Parathyroid adenoma (tissue), 2 donors: ENCODE data around the gene TMCC3.

Experiments used
- H2AFZ ChIP-seq: fragments of 300-600 bp; sonication (generic); one replicate; pipeline ENCODE4 v1.7.0; 2017; ENCODE audit warnings: antibody characterized with exemption, mild to moderate bottlenecking
- H3K27ac ChIP-seq: fragments of 300-600 bp; sonication (generic); one replicate; pipeline ENCODE4 v1.7.0; 2017
- H3K27me3 ChIP-seq: fragments of 300-600 bp; sonication (generic); one replicate; pipeline ENCODE4 v1.7.0; 2017; ENCODE audit warnings: low read length; ENCODE audit not compliant: control insufficient read depth, insufficient read depth
- H3K36me3 ChIP-seq: fragments of 300-600 bp; sonication (generic); one replicate; pipeline ENCODE4 v1.7.0; 2017; ENCODE audit warnings: low read length; ENCODE audit not compliant: control insufficient read depth, insufficient read depth
- H3K4me1 ChIP-seq: fragments of 300-600 bp; sonication (generic); one replicate; pipeline ENCODE4 v1.7.0; 2017; ENCODE audit warnings: control low read depth
- H3K4me2 ChIP-seq: fragments of 300-600 bp; sonication (generic); one replicate; pipeline ENCODE4 v1.7.0; 2017; ENCODE audit warnings: low read length
- H3K4me3 ChIP-seq: fragments of 300-600 bp; sonication (generic); one replicate; pipeline ENCODE4 v1.7.0; 2017; ENCODE audit warnings: low read depth, low read length
- H3K79me2 ChIP-seq: fragments of 300-600 bp; sonication (generic); one replicate; pipeline ENCODE4 v1.7.0; 2017; ENCODE audit warnings: control low read depth
- H3K9ac ChIP-seq: fragments of 300-600 bp; sonication (generic); one replicate; pipeline ENCODE4 v1.7.0; 2017; ENCODE audit warnings: mild to moderate bottlenecking
- H3K9me3 ChIP-seq: fragments of 300-600 bp; sonication (generic); one replicate; pipeline ENCODE4 v1.7.0; 2017; ENCODE audit warnings: low read length; ENCODE audit not compliant: control insufficient read depth
- CTCF ChIP-seq: fragments of 300-600 bp; sonication (generic); IDR thresholded peaks from one replicate; pipeline ENCODE4 v1.7.0; 2017; ENCODE audit warnings: antibody characterized with exemption, mild to moderate bottlenecking
- donor health status: primary hyperparathyroidism.

TMCC3 gene

DNA sequence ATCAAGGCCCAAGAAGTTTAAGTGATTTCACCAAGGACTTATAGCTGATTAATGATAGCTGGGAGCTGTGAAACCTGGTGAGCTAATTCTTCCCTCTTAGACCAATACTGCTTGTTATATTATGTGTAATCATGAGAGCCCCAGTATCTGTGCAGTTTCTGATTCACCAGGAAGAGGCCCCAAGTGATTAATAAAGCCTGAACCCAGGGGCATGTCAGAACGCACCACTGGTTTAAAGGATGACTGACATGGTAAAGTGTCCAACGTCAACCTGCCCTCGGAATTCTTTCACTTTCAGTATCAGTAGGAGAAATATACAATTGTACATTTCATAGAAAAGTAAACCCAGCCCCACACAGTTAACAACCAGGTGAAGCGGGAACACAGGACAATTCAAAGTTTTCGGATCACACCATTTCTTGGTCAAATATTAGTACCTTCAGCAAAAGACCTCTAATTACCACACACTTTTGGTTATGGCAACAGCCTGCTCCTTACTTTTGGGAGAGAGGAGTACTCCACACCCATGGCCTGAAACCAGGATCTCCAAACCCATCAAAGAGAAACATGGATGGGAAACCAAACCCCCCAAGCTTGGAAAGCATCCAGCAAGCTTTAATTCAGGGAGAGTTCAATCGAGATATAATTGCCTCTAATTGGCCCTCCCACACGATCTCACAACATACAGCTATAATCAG, 28.5 kb downstream of the TMCC3 start:
- Histone ChIP-seq H3K9me3 (no peaks in the 10 kb centered on the region), H2AFZ (peak overlapping the region; percentile 43), H3K36me3 (no peaks in the 10 kb centered on the region), H3K4me1 (peaks cover 17% of the 10 kb centered on the region), H3K27ac (peak overlapping the region; percentile 54), H3K79me2 (no peaks in the 10 kb centered on the region), H3K4me2 (peak overlapping the region; percentile 38), H3K9ac (no peak overlapping the region), H3K4me3 (no peak overlapping the region), H3K27me3 (no peaks in the 10 kb centered on the region)
- TF ChIP-seq CTCF, result no peak

DNA sequence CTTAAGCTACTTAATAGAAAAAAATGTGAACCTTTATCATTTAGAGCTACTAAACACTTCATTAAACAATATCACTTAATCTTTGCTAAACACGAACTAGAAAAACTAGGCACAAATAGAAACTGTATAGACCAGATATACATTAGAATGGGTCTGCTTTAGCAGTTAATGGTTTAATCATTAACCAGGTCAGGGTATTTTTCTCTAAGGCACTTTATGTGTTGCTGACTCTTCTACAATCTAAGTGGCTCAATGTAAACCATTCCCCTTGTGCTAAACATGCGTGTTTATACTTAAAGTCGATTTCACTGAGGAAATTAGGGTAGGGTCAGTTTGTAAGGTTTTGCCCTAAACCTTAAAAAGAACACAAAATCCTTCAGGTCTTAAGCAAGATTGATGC, 29.7 kb downstream of the TMCC3 start:
- Histone ChIP-seq H3K9me3 (no peaks in the 10 kb centered on the region), H3K9ac (no peak overlapping the region), H3K27me3 (no peaks in the 10 kb centered on the region), H3K79me2 (no peaks in the 10 kb centered on the region), H3K4me1 (peaks cover 23% of the 10 kb centered on the region), H3K27ac (no peak overlapping the region), H3K4me3 (no peak overlapping the region), H3K36me3 (no peaks in the 10 kb centered on the region), H2AFZ (no peak overlapping the region), H3K4me2 (no peak overlapping the region)
- no peak for TF ChIP-seq CTCF

GRCh38 chr12:94618995-94619695, 31.2 kb downstream of the TMCC3 start:
- Histone ChIP-seq H3K4me3 (no peak overlapping the region), H3K4me1 (peaks cover 32% of the 10 kb centered on the region), H3K4me2 (no peak overlapping the region), H3K9me3 (no peaks in the 10 kb centered on the region), H2AFZ (no peak overlapping the region), H3K36me3 (no peaks in the 10 kb centered on the region), H3K9ac (no peak overlapping the region), H3K27me3 (no peaks in the 10 kb centered on the region), H3K27ac (no peak overlapping the region), H3K79me2 (no peaks in the 10 kb centered on the region)
- no peak for TF ChIP-seq CTCF

DNA sequence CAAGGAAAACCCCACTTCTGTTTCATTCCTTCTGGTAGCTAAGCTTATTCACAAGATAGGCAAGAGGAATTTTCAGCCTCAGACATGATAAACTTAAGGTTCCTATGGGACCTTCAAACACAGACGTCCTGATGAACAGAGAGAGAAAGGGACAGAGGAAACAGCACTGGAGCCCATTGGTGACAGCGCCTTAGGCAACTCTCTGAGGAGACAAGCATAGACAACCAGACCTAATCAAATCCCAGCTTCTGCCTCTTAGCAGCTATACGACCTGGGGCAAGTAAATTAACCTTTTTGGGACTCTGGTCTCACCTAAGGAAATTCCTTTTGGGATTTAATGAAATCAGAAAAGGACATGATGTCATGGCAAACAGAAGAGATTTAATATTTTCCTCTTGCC, 33.3 kb downstream of the TMCC3 start:
- Histone ChIP-seq H3K9me3 (no peaks in the 10 kb centered on the region), H3K79me2 (no peaks in the 10 kb centered on the region), H2AFZ (no peak overlapping the region), H3K27ac (no peak overlapping the region), H3K4me3 (no peak overlapping the region), H3K36me3 (no peaks in the 10 kb centered on the region), H3K27me3 (no peaks in the 10 kb centered on the region), H3K4me2 (no peak overlapping the region), H3K4me1 (peaks cover 20% of the 10 kb centered on the region), H3K9ac (no peak overlapping the region)
- TF ChIP-seq CTCF, result no peak
